GM12891 (cell line): ENCODE measurements around the gene SYNE2.

Experiments
- POLR2A ChIP-seq: IDR thresholded peaks from 2 replicates; pipeline ENCODE4 v1.6.1; 2011; ENCODE audit warnings: low read depth, low read length, control low read depth
- POLR2AphosphoS5 ChIP-seq: IDR thresholded peaks from 2 replicates; pipeline ENCODE4 v1.6.1; 2011; ENCODE audit warnings: low read depth, low read length, control low read depth
- SPI1 ChIP-seq: IDR thresholded peaks from 2 replicates; pipeline ENCODE4 v1.6.1; 2011; ENCODE audit warnings: low read depth, low read length, control low read depth
- TAF1 ChIP-seq: IDR thresholded peaks from 2 replicates; pipeline ENCODE4 v1.6.1; 2011; ENCODE audit warnings: low read depth, low read length, control low read depth

- TF ChIP-seq POLR2A (no peak), POLR2AphosphoS5 (no peak), TAF1 (no peak), SPI1 (no peak)
Measured at GRCh38 chr14:63992858-63993257, 140.1 kb downstream of the SYNE2 start.
